GM23338 (cell line): Measurements from ENCODE around the gene NUMB.

Experiments
- CREB1 ChIP-seq: fragments of 250-450 bp; sonication (Bioruptor Pico); IDR thresholded peaks from 2 replicates; pipeline ENCODE4 v1.5.0; 2020; ENCODE audit warnings: low read depth, mild to moderate bottlenecking, moderate library complexity
- EZH2 ChIP-seq: fragments of 200-600 bp; sonication (generic); IDR thresholded peaks from one replicate; pipeline ENCODE4 v1.8.0; 2017; ENCODE audit warnings: antibody characterized with exemption, mild to moderate bottlenecking, low read depth; ENCODE audit not compliant: unreplicated experiment
- EZH2phosphoT487 ChIP-seq: fragments of 200-600 bp; sonication (generic); IDR thresholded peaks from one replicate; pipeline ENCODE4 v1.8.1; 2018; ENCODE audit warnings: antibody characterized with exemption; ENCODE audit not compliant: unreplicated experiment
- JUNB ChIP-seq: IDR thresholded peaks from one replicate; pipeline ENCODE4 v1.6.1; 2016; ENCODE audit warnings: antibody characterized with exemption; ENCODE audit not compliant: unreplicated experiment
- POLR2AphosphoS5 ChIP-seq: IDR thresholded peaks from 2 replicates; pipeline ENCODE4 v1.6.1; 2016; ENCODE audit warnings: antibody characterized with exemption, low read depth
- ZNF114 ChIP-seq: fragments of 250-450 bp; sonication (Bioruptor Pico); IDR thresholded peaks from 2 replicates; pipeline ENCODE4 v1.5.0; 2020; ENCODE audit warnings: mild to moderate bottlenecking, moderate library complexity
- TF ChIP-seq, protein P1 (sequence below), 2 experiments: fragments of 200-600 bp in 1 of 2; sonication (generic) in 1 of 2; conservative IDR thresholded peaks; 2 replicates each; pipeline versions ENCODE4 v1.5.1 to v1.6.1; 2016 to 2017; ENCODE audit warnings: antibody characterized with exemption in 2 of 2, low read depth in 2 of 2, mild to moderate bottlenecking in 2 of 2, moderate library complexity in 1 of 2
- TF ChIP-seq, protein P2 (sequence below): IDR thresholded peaks from one replicate; pipeline ENCODE4 v1.6.1; 2018; ENCODE audit warnings: antibody characterized with exemption; ENCODE audit not compliant: unreplicated experiment

DNA sequence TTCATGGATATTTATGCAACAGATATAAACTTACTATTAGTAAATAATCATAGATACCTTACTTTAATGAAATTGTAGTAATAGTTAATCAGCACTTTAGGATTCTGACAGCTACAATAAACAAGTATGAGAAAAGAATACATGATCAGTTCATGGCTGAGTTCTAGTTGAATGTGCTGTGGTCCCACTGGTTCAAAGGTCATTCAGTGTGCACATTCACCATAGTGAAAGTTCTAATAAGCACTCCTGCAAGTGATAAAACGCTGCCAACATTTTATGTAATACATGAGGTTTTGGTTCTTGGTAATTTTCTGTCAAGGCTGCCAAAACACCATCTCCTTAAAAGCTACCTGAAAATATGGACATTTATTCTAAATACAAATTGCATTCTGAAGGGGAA is 92.6 kb downstream of the NUMB start:
- no peak for TF ChIP-seq EZH2phosphoT487
- TF ChIP-seq, protein P1, sequence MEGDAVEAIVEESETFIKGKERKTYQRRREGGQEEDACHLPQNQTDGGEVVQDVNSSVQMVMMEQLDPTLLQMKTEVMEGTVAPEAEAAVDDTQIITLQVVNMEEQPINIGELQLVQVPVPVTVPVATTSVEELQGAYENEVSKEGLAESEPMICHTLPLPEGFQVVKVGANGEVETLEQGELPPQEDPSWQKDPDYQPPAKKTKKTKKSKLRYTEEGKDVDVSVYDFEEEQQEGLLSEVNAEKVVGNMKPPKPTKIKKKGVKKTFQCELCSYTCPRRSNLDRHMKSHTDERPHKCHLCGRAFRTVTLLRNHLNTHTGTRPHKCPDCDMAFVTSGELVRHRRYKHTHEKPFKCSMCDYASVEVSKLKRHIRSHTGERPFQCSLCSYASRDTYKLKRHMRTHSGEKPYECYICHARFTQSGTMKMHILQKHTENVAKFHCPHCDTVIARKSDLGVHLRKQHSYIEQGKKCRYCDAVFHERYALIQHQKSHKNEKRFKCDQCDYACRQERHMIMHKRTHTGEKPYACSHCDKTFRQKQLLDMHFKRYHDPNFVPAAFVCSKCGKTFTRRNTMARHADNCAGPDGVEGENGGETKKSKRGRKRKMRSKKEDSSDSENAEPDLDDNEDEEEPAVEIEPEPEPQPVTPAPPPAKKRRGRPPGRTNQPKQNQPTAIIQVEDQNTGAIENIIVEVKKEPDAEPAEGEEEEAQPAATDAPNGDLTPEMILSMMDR (conservative IDR thresholded peaks at IDR 0.05; ENCODE audit: low read depth in 2 of 2): no peak
- TF ChIP-seq JUNB: no peak
- no peak for TF ChIP-seq POLR2AphosphoS5
- TF ChIP-seq EZH2: no peak
- TF ChIP-seq ZNF114 (CRISPR knock-in tag): no peak
- TF ChIP-seq CREB1: no peak
- TF ChIP-seq, protein P2, sequence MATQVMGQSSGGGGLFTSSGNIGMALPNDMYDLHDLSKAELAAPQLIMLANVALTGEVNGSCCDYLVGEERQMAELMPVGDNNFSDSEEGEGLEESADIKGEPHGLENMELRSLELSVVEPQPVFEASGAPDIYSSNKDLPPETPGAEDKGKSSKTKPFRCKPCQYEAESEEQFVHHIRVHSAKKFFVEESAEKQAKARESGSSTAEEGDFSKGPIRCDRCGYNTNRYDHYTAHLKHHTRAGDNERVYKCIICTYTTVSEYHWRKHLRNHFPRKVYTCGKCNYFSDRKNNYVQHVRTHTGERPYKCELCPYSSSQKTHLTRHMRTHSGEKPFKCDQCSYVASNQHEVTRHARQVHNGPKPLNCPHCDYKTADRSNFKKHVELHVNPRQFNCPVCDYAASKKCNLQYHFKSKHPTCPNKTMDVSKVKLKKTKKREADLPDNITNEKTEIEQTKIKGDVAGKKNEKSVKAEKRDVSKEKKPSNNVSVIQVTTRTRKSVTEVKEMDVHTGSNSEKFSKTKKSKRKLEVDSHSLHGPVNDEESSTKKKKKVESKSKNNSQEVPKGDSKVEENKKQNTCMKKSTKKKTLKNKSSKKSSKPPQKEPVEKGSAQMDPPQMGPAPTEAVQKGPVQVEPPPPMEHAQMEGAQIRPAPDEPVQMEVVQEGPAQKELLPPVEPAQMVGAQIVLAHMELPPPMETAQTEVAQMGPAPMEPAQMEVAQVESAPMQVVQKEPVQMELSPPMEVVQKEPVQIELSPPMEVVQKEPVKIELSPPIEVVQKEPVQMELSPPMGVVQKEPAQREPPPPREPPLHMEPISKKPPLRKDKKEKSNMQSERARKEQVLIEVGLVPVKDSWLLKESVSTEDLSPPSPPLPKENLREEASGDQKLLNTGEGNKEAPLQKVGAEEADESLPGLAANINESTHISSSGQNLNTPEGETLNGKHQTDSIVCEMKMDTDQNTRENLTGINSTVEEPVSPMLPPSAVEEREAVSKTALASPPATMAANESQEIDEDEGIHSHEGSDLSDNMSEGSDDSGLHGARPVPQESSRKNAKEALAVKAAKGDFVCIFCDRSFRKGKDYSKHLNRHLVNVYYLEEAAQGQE: no peak
